ENCODE results near the gene DNAJC15.

- TF ChIP-seq CTCF (IDR thresholded peaks at IDR 0.05) = no peak
- no peak for TF ChIP-seq POLR2A (IDR thresholded peaks at IDR 0.05)
These were observed 54.1 kb downstream of the DNAJC15 start for GRCh38 chr13:43077461-43077860.

Data from body of pancreas (tissue), 4 donors.